GM21723 (cell line): ENCODE results near the gene TTC7B.

Experiments used
- ATAC-seq: cut with Tn5 transposase; IDR thresholded peaks from one replicate; pipeline ENCODE4 v1.9.1; 2021; ENCODE audit warnings: mild to moderate bottlenecking, moderate library complexity; ENCODE audit not compliant: unreplicated experiment

Gene TTC7B

DNA sequence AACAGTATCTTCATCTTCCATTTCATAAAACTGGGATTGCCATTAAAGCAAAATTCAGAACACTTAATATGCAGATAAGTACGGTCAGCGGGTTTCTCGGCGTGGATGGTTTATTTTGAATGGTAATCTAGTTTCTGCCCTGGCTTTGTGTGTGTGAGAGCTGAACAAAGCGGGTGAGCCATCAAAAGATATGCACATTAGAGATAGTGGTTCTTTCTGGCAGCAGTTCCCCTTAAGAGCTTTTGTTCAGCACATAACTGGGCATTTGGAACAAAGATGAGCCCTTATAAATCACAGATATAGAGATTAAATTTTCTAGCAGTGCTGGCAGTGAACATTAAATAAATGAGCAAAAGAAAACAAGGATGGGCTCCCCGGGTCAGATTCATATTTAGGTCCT is 211.9 kb downstream of the TTC7B start:
- ATAC-seq, result no peak

GRCh38 chr14:90603841-90604240 is 212.4 kb downstream of the TTC7B start:
- no peak for ATAC-seq

- no peak for ATAC-seq
Observed at GRCh38 chr14:90603336-90603735, 212.9 kb downstream of the TTC7B start.

- no peak for ATAC-seq
Observed at GRCh38 chr14:90602088-90602687, 214.0 kb downstream of the TTC7B start.

- ATAC-seq, result no peak
Observed at GRCh38 chr14:90601563-90601962, 214.7 kb downstream of the TTC7B start.

DNA sequence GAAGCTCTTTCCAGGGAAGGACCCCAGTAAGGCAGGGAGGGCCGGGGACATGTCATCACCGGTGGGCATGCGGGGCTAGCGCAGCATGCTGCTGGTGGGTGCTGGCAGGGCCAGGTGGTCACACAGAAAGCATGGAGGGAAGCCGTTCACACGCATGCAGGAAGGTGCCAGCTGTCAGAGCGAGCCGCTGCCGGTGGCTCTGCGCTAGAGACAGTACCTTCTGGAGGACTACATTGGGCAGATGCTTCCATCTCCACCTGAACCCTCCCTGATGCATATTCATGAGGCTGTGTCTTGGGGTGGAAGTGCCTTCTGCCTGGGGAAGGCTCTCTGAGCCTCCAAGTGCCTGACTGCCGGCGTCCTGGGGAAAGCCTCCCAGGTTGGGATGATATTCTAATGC is 215.6 kb downstream of the TTC7B start:
- no peak for ATAC-seq

- ATAC-seq, result no peak
Observed at GRCh38 chr14:90599748-90600507, 216.3 kb downstream of the TTC7B start.

DNA sequence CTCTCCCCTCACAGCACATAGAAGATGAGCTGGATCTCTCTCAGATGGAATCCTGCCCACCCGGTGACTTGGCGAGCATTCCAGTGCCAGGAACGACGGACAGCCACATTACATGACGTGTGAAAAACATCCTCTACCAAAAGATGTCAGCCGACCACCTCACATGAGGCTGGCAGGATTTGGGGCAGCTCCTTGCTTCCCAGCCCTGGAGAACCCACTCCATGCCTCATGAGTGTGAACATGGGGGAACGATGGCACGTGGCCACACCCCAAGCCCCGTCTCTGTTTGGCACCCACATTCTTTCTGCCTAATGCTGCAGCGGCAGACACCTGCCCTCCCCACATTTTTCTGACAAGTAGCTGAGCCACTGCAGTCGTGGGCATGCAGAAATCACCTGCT is 216.9 kb downstream of the TTC7B start:
- no peak for ATAC-seq

DNA sequence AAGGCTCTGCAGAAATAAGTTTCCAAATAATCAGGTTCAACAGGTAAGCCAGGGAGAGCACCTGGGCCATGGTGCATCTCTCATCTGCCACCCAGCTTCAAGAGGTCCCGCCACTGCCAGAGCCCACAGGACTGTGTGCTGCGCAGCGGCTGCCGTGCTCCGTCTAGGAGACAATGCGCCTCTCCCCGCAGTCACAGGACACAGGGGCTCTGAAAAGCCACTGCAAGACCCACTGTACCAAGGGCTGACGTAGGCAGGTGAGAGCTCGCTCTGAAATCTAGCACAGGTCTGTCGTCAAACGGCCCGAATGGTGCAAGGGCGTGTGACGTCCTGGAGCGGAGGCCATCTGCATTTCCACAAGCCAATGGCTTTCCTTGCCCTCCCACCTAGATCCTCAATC is 218.3 kb downstream of the TTC7B start:
- ATAC-seq, result no peak

GRCh38 chr14:90596733-90597132 is 219.5 kb downstream of the TTC7B start:
- no peak for ATAC-seq

- ATAC-seq, result no peak
Observed at GRCh38 chr14:90593254-90594040, 222.8 kb downstream of the TTC7B start.

DNA sequence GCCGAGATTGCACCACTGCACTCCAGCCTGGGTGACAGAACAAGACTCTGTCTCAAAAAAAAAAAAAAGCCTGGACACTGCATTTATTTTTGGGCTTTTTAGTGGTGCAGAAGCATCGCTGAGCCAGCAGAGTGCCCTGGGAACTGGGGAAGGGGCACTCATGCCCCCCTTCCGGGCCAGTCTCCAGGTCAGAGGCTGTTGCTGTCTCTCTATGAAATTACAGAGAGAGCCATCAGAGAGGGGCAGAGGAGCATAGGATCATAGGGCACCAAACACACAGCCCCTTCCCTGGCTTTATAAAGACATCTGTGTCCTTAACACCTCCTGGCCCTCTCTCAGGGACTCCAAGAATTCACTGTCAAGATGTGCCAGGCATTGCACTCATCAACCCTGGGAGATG is 223.6 kb downstream of the TTC7B start:
- no peak for ATAC-seq

DNA sequence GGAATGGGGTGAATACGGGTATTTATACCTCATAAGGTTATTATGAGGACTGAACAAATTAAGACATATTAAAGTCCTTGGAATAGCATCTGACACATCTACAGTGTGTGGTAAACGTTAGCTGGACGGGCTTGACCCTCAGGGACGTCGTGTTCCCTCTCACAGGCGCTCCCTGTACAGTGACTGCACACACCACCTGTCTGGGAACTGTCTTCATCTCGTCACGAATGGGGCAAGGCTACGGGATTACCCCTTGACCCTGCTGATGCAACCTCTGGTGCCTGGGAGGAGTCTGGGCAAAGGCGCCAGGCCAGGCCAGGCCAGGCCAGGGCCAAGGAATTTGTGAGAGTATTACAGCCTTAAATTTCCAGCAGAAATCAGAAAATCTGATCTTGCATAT is 228.3 kb downstream of the TTC7B start:
- no peak for ATAC-seq

DNA sequence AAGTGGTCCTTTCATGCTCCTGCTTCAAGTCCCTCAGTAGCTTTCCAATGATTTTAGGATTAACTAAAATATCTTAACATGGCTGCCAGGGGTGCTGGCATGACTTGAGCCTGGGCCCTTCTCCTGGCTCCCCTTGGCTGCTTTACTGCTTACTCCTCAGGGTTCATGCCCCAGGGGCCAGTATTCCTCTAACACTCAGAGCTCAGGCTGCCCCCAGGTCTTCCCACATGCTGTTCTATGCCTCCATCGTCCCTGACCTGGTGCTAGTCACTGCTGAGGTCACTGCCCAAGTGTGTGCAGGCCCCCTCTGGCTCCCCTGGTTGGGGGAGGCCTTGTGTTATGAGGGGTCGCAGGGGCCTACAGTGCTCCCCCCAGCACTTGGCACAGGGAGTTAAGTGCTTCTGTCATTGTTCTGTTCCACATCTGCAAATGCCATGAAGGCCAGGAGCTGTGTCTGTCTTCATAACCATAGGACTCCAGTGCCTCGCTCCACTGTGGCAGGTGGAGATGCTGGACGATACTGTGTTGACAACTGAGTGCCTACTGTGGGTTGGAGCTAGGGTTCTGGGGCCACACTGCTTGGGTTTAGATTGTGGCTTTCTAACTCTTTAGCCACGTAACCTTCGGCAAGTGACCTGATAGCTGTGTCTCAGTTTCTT is 228.8 kb downstream of the TTC7B start:
- ATAC-seq, result no peak

GRCh38 chr14:90585106-90585505 is 231.1 kb downstream of the TTC7B start:
- ATAC-seq, result no peak

DNA sequence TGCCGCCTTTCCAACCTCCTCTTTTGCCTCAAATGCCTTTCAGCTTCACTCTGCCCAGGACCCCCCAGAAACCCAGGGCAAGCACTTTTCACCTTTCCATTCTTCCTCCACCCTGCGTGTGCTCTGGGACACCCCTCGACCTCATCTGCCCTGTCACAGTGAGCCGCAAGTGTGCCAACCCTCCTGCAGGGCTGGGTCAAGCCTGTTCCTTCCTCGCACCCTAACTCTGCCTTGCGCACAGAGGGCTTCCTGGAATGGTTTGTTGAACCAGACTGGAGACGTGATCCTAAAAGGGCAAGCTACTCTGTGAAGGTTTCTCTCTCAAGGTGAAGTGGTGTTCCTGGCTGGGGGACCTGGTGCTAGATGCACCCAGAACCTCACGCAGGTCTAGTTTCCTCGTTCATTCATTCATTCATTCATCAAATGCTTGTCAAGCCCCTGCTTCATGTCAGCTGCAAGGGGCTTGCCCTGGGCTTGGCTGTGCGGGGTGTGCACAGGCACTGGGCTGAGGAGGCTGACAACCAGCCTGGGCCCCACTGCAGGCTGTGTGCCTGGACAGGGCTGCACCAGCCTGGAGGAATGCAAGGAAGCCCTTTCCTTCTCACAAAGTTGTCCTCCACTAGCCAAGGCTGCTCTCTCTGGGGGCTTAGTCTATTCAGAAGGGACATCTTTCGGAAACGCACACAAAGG is 232.2 kb downstream of the TTC7B start:
- ATAC-seq, result no peak

DNA sequence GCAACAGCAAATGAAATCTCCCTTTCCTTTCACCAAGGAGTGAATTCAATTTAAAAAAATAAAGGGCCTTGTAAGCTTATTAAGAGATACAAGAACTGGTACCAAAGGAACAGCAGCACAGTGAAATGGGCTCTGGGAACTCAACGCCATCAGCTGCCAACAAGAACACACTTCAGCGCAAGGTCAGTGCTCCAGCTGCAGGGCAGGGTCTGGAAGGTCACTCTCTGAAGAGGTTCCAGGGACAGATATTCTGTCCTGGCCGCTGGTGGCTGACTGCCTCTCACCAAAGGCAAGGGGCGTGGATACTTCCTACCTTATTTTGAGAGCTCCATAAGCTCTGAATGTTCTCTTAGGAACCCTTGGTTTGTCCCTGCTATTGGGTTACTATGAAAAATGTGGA is 232.8 kb downstream of the TTC7B start:
- ATAC-seq, result no peak

- no peak for ATAC-seq
Observed at GRCh38 chr14:90582166-90582565, 234.1 kb downstream of the TTC7B start.

GRCh38 chr14:90581745-90582144 is 234.5 kb downstream of the TTC7B start:
- ATAC-seq, result no peak

DNA sequence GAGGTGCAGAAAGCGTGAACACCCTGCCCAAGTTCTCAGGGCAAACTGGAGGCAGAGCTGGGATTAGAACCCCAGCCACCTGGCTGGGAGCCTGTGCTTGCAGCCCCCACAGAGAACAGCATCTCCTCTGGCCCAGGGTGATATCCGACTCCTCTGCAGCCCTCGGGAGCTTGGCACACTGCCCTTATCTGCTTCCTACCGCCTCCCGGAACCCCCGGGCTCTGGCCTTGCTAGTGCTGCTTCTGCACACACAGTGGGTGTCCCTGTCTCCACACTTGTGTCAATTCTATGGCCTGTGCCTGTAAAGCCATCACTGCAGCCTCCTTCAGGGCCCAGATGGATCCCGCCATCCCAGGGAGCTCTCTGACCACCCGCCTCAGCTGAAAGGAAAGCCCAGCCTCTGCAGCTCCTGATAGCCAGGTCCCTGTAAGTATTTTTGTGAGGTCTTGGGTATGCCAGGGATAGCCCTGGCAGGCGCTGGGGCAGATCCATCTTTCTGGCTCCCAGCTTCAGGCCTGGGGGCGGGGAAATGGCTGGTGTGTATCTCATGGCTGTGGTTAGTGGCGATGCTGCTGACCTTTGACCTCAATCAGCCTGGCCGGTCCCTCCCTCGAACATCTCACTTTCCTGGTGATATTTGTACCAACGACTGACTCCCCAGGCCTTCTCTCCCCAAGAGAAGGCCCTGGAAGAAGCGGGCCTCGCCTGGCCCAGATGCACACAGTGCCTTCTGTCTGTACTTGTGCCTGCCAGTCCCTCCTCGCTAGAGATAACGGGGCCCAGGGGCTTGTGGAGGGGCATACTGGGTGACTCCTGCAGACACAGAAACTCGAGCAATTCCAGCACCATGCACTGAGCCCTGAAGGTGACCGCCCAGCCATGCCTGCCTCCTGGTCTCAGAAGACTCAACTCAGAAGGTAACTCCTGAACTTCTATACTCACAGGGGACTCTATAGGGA is 235.6 kb downstream of the TTC7B start:
- no peak for ATAC-seq
